NCI-H446 treated with DMSO at 0.1 percent for 48 hours (cell line): ENCODE results near the gene WDHD1.
"Not testable (repeated sequence)": the region's sequence is repeated elsewhere in the genome, so short reads cannot be mapped to it uniquely, and the experiment has no call there.

Source experiments
- DNase-seq: peaks from one replicate; lab custom pipeline; 2025; lab: John Stamatoyannopoulos, UW

Gene WDHD1

DNA sequence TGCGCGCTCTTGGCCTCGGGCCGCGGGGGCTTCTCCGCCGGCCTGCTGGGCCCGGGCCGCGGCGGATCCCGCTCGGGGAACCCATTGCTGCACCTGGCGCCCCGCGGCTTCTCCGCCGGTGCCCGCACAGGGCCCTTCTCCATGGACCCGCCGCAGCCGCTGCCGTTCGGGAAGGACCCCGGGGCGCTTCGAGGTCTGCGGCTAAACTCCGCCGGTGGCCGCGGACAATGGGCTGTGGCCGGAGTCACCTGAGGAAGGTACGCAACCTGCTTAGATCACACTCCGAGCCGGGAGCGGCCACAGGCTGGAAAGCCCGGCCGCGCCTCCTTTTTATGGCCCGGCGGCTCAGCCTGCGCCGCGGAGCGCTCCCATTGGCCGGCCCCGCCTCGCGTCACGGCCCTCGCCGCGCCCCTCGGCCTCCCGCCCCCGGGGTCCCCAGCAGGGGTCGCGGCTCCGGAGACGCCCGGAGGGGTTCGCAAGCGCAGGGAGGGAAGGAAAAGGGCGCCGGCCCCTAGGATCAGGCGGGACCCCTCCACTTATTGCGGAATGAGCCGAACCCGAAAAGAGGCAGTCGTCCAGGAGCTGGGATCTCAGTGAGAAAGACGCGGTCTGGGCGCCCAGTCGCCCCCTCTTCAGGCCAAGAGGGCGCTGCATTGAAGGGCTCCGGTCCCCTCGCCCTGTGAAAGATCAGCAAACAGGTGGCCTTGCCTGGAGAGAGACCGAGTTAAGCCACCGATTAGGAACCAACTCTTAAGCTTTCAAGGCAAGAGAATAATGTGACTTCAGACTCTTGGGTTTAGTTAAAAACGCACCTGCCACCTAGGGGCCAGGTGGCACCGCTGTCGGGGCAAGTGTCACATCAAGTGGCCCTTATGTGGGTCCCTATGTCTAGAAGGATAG lies 124.1 kb downstream of the WDHD1 start, which contains the start of gene GCH1:
GCH1 (minus strand) TSS at position 306 of the 900 bp plus-strand sequence; CDS start at position 143, 163 bp downstream.
- DNase-seq = no peak

- peak; percentile 2 for DNase-seq
These were observed 124.8 kb downstream of the WDHD1 start for GRCh38 chr14:54902143-54902520.

DNA sequence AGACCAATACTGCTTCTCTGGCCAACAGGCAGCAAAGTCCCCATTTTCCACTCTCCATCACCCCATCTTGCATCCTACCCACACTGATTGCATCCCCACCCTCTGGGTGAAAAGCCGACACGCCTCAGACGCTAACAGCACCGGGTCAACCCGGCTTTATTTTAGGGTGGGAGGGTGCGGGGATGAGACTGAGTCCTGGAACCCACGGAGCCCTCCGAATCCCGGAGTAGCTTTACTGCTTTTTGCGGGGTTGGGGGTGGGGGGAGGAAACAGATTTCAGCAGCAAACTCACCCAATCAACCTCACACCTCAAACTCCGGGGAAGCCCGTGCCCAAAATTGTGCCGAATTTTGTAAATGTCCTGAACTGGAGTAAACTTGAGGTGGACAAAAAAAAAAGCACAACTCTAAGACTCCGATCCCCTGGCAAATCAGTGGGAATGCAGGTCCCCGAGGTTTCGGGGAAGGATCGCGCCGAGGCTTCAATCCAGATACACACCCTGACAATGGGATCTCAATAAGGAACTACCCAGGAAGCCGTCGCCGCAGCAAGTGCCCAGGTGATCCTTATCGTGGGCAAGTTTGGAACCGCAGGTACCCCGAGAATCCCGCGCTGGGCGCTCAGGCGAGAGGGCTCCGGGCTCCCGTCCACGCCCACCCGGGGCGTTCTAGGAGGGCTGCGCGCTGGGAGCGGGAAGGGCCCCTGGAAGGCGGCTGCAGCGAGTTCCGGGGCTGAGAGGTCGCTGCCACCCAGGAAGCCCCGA lies 125.3 kb downstream of the WDHD1 start:
- DNase-seq = no peak

DNA sequence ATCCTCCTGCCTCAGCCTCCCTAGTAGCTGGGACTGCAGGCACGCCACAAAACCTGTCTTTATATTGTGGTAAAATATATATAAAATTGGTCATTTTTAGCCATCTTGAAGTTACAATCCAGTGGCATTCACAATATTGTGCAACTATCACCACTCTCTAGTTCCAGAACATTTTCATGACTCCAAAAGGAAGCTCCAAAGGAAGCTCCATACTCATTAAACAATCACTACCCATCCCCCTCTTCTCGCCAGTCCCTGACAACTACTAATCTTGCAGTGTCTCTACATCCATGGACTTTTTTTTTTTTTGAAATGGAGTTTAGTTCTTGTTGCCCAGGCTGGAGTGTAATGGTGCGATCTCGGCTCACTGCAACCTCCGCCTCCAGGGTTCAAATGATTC lies 127.3 kb downstream of the WDHD1 start:
- no peak for DNase-seq

DNA sequence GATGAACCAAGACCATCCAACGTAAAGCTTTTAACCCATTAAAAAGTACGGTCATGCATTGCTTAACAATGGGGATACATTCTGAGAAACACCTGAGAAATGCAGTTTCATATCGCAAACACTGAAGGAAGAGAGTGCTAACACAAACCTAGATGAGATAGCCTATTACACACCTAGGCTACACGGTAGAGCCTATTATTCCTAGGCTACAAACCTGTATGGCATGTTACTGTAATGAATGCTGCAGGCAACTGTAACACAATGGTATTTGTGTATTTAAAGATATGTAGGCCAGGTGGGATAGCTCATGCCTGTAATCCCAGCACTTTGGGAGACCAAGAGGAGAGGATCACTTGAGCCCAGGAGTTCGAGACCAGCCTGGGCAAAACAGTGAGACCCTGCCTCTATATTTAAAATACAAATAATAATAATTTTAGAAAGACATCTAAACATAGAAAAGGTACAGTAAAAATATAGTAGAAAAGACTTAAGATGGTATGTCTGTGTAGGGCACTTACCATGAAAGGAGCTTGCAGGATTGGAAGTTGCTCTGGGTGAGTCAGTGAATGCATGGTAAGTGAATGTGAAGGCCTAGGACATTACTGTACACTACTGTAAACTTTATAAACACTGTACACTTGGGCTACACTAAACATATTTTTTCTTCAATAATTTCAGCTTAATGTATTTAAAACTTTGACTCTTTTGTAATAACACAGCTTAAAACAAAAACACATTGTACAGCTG lies 128.9 kb downstream of the WDHD1 start:
- DNase-seq = not testable (repeated sequence)

DNA sequence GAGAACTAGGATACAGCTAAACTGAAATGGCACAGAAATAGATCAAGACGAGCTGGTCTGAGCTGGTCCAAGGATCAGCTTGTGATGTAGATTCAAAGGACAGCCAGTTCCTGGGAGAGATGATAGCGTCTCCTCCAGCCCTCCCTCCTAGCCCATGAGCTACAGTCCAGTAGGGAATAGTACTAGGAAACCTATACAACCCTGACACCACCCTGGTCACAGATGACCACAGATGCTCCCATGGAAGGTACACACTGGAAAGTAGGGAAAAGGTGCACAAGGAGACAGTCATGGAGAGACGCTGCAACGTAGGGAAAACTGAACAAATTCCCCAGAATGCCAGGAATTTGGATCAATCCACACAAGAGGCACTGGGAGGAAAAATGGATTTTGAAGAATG lies 131.2 kb downstream of the WDHD1 start:
- no peak for DNase-seq

- DNase-seq = no peak
These were observed 131.9 kb downstream of the WDHD1 start for GRCh38 chr14:54894995-54895394.

DNA sequence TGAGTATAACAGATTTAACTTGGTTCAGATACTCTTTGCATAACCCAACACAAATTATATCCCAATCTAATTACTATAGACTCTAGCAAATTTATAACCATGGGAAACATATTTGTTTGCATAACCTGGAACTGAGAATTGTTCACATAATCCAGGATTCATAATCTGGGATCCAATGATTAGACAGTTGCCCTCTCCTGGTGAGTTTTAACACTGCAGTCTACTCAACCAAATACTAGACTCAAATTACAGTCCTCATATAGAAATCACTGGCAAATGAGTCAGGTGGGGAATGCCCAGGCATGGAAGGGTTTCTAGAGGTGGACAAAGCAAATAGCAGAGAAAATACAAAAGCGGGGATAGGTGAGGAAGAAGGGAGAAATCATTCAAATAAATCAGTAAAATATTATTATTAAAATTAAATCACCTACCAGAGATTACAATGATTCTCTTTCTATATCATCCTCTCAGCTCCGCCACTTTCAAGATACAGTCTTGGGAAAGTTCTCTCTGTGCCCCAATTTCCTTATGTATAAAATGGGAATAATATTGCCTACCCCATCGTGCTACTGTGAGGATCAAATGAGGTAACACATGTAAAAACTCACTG lies 133.6 kb downstream of the WDHD1 start:
- DNase-seq = no peak

DNA sequence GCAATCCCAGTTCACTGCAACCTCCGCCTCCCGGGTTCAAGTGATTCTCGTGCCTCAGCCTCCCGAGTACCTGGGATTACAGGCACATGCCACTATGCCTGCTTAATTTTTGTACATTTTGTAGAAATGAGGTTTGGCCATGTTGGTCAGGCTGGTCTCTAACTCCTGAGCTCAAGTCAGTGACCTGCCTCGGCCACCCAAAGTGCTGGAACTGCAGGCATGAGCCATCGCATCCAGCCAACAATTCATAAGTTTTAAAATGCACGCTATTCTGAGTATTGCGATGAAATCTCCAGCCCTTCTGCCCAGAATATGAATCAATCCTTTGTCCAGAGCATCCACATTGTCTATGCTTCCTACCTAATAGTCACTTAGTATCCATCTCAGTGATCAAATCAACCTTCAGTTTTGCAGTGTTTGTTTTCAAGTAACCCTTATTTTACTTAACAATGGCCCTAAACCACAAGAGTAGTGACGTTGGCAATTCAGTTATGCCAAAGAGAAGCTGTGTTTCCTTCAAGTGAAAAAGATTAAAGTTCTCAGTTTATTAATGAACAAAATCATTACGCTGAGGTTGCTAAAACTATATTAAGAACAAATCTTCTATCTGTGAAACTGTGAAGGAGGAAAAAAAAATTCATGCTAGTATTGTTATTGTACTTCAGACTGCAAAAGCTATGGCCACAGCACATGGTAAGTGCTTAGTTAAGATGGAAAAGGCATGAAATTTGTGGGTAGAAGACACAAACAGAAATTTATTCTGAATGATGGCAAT lies 135.2 kb downstream of the WDHD1 start:
- no peak for DNase-seq

DNA sequence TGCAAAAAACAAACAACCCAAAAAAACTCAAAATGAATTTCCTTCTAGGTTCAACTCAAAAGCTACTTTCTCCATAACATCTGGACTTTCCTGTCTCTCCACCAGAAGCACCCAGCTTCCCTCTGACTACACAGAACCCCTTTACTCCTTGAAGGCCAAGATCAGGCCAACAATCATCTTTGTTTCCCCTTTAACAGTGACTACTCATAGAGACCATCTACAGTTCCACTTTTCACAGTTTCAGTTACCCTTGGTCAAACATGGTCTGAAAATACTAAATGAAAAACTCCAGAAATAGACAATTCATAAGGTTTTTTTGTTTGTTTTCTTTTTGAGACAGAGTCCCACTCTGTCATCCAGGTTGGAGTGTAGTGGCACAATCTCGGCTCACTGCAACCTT lies 136.1 kb downstream of the WDHD1 start:
- DNase-seq = no peak

- DNase-seq = no peak
These were observed 137.0 kb downstream of the WDHD1 start for GRCh38 chr14:54889919-54890318.
